Glomerular endothelial cell (primary cell): ENCODE measurements around the gene ZBTB1. TPM values are rescaled to one million over a fixed set of nuclear protein-coding genes. Genes with fewer than 3 reads are reported as not detected.

ENCODE experiments used
- DNase-seq: peaks from one replicate; pipeline ENCODE4 v3.0.0-alpha.2; 2011; ENCODE audit warnings: low read depth, low spot score; ENCODE audit errors: extremely low read depth
- total RNA-seq: library from RNA; depleted of rRNA; stranded (reverse); fragments of >200 nt; gene quantifications from 2 replicates; pipeline ENCODE4 v1.2.3, GENCODE V29; 2015

The ZBTB1 gene, protein sequence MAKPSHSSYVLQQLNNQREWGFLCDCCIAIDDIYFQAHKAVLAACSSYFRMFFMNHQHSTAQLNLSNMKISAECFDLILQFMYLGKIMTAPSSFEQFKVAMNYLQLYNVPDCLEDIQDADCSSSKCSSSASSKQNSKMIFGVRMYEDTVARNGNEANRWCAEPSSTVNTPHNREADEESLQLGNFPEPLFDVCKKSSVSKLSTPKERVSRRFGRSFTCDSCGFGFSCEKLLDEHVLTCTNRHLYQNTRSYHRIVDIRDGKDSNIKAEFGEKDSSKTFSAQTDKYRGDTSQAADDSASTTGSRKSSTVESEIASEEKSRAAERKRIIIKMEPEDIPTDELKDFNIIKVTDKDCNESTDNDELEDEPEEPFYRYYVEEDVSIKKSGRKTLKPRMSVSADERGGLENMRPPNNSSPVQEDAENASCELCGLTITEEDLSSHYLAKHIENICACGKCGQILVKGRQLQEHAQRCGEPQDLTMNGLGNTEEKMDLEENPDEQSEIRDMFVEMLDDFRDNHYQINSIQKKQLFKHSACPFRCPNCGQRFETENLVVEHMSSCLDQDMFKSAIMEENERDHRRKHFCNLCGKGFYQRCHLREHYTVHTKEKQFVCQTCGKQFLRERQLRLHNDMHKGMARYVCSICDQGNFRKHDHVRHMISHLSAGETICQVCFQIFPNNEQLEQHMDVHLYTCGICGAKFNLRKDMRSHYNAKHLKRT
- total RNA-seq, result 31.0 and 34.2 TPM in 2 replicates

DNA sequence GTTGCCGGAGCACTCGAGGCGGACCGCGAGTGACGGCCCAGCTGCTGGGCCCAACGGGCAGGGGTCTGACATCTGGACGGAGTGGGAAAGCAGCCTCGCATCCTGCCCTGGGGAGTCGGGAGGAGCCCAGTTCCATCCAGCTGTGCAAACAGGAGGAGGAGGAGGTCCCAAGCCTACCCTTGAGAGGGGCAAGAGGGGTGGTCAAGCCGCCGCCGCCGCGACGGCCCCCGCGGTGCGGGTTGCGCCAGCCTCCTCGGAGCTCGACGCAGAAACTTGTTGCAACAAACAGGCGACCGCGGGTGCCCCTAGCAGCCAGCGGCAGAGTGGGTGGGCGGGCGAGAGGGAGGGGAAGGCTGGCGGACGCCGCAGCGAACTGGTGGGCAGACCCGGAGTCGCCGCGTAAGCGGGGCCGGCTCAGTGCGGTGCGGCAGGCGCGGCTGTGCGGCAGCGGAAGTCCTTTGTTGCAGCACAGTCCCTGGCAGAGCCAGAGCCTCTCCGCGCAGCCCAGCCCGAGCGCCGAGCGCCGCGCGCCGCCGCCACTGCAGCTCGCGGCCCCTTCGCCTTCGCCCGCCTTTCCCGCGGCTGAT is at the start of gene ZBTB1:
ZBTB1 (plus strand) TSS at position 461 of the 587 bp plus-strand sequence. CDS start 16,735 bp downstream, outside the sequence.
- DNase-seq, result no peak

DNA sequence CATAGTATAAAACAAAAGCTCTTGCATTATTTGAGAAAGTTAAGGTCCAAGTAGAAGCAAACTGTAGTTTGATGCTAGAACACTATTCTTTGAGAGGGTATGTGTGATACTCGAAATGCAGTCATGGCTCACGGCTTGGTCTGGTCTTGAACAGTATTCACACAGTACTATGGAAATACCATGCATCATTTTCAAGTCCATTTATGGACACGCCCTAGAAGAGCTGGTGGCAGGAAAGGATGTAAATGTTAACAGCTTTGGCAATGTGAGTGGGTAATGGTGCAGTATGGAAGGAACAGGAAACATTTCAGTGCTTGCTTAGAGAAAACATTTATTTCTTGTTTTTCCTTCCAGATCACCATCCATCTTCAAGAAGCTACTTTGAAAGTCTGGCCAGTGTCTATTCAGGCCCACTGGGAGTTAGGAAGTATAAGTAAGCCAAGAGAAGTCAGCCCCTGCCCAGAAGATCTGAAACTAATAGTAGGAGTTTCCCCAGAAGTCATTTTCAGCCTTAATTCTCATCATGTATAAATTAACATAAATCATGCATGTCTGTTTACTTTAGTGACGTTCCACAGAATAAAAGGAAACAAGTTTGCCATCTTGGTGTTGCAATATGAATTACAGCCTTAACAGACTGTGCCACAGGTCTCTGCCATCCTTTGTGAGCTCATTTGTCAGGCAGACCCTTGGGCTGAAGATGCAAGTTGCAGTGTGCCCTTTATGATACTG is 45.0 kb upstream of the ZBTB1 start:
- DNase-seq, result no peak

DNA sequence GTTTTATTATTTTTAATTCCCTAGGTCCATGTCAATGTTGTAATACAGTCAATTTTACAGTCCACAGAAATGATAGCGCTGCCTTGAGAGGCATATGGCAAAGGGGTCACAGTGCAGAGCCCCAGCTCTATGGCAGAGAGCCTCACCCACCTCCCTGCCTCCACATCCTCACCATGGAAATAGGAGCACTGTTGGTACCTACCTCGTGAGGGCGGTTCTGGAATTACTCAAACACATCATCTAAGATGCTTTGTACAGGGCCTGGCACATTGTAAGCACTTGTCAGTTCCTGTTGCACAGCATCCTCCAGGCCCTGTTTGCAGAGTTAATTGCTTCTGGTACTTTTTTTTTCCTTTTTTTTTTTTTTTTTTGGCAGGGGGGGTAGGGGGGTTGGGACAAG is 43.3 kb upstream of the ZBTB1 start:
- no peak for DNase-seq

DNA sequence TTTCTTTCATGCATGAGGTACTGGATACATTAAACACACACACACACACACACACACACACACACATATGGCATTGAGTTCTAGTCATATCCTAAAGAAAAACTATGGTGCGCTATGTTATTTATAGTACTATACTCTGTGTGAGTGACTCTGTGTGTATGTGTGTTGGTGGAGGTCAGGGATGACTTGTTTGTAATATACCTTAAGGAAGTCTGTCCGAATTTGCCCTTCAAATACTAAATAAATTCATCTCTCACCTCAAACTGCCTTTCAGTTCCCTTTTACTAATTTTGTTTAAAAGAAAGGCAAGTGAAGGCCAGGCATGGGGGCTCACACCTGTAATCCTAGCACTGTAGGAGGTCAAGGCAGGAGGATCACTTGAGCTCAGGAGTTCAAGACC is 41.4 kb upstream of the ZBTB1 start:
- DNase-seq, result no peak

DNA sequence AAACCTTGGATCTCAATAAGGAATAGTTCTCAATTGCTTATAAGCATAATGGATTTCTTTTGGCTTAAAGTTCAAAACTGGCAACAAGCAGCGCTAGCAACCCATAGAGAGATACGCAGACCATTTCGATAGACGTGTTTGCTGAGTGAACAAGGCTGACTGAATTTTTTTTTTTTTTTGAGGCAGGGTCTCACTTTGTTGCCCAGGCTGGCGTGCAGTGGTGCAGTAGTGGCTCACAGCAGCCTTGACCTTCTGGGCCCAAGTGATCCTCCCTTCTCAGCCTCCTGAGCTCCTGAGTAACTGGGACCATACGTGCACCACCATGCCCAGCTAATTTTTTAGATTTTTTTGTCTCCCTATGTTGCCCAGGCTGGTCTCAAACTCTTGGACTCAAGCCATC is 40.7 kb upstream of the ZBTB1 start:
- DNase-seq, result no peak

DNA sequence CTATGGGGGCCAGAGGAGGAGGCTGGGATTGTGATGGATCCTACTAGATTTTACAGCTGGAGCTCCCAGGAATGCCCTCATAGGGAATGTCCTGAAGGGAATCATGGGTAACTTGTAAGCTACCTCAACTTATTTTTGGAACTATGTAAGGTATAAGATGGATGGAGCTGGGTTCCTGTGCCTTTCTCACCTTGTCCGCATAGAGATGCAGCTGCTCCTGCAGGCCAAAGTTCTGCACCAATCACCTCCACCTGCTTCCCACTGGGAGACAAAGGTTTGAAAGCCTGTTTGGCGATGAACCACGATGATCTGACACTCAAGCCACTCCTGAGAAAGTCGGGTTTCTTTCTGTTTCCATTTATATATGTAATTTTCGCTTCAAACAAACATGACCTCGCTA is 39.9 kb upstream of the ZBTB1 start:
- no peak for DNase-seq

DNA sequence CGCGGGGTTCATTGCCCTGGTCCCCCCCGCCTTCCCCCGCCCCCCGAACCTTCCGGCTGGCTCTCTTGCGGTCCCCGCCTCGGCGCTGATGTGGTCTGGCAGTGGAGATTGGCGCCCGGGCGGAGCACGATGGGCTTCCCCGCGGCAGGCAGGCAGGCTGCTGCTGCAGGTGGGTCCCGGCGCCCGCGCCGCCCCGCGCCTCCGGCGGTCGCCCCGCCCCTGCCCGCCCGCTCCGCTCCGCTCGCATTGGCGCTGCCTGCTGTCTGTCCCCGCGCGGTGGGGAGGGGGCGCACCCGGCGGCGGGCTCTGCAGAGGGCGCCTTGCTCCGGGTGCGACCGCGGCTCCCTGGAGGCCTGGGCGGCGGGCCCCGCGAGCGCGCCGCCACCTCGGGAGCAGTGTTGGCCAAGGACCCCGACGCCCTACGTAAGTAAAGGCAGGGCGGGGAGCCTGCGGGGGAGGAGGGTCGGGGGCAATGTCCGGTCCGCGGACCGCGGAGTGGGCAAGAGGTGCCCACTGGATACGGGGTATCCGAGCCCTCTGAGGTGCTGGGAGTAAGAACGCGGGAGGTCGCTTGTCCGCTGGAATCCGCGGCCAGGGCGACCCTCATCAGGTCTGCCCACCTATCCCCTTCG is 39.3 kb upstream of the ZBTB1 start, which contains the start of gene AKAP5:
AKAP5 (plus strand) TSS at position 309 of the 632 bp plus-strand sequence. CDS start 2,896 bp downstream, outside the sequence.
- DNase-seq, result no peak

DNA sequence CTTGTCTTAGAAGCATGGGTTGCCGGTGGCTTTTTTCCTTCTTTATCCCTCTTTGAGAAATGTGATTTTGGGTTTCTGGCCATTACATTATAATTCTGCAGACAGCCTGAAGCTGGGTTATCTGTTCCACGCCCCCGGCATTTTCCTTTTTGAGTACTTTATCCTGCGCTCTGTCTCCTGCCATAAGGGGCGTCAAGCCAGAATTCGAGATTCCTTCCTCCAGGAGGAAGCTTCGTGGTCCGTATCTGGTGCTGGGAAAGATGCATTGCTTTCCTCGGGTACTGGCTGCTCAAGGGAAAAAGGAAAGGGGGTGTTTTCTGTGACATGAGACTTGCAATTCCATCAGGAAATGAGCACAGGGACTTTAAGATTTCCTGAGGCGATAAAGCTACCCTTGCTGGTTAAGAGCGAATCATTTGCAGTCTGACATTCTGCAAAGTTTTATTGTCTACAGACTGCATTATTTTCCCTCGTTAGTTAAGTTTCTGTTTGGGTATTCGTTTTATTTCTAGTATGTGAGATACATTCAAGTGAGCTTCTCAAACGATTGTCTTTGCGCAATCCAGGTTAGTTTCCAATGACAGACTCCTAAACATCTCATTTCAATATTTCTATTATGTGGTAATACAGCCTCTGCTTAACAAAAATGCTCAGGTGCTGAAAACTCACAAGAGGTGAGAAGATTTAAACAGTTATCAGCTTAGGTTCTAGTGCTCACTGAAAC is 38.6 kb upstream of the ZBTB1 start:
- no peak for DNase-seq

DNA sequence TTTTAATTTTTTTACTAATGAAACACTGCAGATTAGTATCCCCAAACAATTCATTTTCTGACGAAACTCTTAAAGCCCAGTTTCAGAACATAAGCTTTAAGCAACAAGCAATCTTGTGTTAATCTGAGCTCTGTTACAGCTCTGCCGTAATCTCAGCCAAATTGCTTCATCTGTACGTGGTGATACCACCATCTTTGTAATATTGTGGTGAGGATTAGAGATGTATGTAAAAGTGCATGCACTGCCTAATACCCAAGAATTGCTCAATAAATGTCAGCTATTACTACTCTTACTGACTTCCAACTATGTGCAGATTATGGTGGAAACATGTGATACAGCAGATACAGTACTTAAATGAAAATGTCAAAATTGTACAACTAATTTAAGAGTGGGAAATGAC is 37.5 kb upstream of the ZBTB1 start:
- no peak for DNase-seq

DNA sequence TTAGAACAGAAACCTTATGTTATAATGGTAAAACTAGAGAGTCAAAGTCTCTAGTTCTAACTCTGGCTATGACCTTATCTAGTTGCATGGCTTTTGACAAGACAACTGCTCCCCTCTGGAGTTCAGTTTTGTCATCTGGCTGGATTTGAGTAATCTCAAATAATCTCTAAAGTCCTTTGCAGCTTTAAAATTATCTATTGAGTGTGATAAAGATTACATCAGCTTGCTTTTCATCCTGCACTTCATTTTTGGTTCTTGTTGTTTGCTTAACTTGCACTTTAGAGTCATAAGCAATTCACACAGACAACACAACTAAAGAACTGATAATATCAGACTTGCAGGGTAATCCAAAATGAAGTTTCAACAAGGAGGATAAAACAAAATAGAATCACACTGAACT is 37.0 kb upstream of the ZBTB1 start:
- DNase-seq, result no peak

DNA sequence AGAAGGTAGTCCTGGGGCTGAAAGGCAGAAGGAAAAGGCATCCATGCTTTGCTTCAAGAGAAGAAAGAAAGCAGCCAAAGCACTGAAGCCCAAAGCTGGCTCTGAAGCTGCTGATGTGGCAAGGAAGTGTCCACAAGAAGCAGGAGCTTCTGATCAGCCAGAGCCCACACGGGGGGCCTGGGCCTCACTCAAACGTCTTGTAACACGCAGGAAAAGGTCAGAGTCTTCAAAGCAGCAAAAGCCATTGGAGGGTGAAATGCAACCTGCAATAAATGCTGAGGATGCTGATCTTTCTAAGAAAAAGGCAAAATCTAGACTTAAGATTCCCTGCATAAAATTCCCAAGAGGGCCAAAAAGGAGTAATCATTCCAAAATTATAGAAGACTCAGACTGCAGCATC is 36.1 kb upstream of the ZBTB1 start:
- no peak for DNase-seq

DNA sequence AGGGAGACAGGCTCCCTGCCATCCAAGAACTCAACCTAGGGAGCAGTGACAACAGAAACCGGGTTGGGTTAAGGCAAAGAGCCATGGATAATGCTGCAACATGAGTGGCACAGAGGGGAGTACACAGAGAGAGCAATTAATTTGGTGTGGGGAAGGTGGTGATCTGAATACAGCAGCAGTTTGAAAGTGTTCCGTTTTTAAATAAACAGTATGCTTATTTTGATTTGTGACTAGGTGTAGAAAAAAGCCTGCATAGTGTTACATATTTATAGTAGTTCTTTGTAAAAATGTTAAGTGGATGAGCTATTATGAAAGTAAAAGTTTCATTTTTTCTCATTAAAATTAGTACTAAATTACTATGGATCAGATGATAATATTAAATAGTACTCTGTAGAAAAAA is 30.5 kb upstream of the ZBTB1 start:
- DNase-seq, result no peak

DNA sequence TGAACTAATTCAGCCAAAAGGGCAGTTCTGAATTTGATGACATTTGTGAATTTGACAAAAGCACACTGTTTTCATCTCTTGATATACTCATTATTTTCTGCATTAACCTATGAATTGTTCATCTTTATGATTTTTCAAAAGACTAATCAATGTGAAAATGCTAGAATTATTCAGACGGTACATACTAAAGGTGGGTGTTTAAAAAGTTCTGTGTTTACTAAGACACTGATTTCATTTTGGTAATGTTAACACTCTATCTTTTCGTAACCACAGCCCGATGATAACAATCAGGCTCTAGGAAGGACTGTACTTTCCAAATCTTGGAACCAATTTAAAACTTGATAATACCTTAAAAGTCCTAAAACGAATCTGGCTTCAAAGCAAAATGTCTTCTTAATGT is 29.9 kb upstream of the ZBTB1 start:
- DNase-seq, result no peak

DNA sequence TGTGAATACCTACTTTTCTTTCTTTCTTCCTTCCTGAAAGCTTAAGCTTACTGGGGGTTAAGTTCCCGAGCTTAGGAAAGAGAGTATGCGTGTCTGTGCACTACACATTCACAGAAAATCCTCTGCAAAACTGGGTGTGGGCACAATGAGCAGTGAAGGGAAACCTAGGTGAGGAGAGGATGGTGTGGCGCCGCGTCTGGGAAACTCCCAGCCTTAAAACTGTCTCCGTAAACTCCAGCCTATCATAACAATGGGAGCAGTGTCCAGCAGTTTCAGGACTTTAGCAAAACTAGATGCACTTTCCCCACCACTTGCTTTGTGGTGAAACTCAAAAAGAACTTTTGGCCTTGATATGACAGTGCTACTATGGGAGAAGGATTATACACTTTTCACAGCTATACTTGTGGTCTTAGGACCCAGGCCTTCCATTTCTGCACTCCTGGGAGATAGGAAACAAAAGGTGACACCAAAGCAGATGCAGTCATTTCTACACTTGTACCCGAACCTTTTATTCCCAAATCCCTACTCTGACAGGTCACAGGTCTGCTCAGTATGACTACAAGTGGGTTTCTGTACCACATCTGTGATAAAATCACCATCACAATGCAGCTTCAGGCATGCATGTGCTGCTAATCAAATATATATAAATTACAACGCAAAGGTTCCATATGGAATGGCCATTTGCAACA is 28.8 kb upstream of the ZBTB1 start:
- DNase-seq, result no peak

DNA sequence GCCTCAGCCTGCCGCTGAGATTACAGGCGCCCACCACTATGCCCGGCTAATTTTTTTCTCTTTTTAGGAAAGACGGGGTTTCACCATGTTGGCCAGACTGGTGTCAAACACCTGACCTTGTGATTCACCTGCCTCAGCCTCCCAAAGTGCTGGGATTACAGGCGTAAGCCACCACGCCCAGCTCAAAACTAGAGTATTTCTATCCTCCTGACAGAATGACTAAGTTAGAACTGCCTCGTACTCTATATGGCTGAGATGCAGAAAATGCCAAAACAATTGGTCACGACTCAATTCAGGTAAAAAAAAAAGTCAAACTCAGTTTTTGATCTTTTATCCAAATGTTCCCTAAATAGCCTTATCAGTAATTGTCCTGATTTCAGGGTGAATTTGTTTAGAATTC is 28.1 kb upstream of the ZBTB1 start:
- no peak for DNase-seq

DNA sequence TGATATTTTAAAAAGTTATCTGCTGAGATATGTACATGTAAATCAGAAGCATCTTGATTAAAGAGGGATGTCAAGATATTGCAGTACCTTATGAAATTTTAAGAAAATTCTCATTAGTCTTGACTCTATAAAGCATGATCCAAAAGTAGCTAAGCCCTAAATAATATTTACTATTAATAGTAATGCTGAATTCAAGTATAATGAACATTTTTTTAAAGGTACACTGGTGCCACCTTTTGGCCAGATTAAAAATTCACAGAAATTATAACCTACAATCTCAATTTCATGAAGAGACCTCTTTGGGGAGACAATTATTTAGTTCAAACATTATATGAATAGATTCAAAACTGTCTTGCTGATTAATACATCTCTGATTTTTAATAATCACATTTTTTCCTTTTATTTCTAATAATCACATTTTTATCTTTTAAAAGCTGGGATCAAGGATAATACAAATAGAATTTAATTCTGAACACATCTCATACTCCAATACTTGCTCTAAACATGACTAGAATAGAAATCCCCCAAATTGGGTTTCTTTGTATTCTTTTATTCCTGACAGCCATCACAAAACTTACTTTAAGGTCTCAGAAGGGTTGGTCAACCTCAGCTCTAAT is 25.8 kb upstream of the ZBTB1 start:
- DNase-seq, result no peak

DNA sequence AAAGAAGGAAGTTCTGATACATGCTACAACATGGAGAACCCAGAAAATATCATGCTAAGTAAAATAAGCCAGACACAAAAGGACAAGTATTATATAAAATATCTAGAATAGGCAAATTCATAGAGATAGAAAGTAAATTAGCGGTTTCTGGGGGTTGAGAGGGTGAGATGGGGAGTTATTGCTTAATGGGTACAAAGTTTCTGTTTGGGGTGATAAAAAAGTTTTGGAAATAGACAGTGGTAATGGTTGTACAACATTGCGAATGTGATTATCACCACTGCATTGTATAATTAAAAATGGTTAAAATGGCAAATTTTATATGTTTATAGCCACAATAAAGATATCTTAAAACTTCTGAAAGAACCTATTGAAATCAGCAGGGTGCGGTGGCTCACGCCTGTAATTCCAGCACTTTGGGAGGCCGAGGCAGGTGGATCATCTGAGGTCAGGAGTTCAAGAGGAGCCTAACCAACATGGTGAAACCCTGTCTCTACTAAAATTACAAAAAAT is 15.9 kb upstream of the ZBTB1 start:
- no peak for DNase-seq

DNA sequence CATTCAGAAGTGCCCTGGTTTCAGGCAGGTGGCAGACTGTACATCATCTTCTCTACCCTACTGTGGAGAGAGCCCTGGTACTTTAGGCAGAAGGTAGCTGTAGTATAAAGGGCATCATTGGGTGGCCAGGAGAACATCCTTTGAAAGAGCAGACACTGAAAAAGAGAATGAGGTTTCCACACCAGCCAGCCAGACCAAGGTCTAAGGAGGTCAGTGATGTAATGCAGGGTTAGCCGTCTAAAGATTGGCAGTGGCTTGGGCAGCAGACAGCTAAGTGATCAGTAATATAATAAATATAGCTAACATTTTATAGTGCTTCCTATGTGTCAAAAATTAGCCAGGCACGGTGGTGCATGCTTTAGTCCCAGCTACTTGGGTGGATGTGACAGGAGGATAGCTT is 12.9 kb upstream of the ZBTB1 start:
- DNase-seq, result no peak

DNA sequence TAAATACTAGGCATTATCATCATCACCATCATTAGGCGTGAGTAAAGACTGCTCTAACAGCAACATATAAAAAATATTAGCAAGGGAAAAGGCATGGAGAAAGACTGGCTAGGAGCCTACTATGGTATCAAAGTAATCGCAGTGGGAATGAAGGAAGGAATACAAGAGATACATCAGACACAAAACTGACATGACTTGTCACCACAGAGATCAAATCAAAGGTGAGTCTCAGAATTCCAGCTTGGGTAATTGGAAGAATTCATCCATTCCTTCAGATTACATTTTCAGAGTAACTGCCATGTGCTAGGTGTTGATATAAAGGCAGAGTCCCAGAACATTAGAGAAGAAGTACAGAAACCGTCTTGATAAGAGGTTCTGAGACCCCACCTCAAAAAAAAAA is 11.1 kb upstream of the ZBTB1 start:
- no peak for DNase-seq
